ENCODE data around the gene CACNA1G.

CACNA1G gene

DNA sequence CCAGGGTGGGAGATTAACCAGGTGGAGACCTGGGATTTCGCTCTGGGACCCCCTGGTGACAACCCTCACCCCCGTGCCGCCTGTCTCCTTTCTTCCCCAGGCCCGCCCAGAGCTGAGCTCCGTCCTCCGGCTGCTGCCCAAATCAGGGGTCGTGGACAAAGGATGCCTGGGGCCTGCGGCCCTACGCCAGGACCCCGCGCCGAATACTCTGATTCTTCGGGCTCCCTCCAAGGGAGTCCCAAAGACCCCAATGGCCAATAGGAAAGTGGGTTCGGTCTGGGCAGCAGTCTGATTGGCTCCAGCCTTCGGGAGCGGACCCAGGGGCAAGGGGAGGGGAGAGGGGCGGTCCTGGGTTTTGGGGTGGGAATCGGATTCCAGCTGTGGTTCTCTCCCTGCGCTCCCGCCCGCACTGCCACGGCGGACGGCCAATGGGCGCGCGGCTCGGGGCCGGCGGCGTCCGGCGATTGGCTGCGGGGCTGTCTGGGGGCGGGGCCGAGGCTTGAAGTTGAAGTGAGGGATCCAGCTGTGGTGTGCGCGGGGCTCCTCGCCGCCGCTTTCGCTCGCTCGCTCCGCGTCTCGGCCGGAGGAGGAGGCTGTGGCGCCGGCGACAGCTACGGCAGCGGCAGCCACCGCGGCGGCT, at the start of gene CACNA1G:
Gene CACNA1G (plus strand): TSS at position 531 of the 640 bp plus-strand sequence. CDS start 745 bp downstream, outside the sequence.
- TF ChIP-seq, protein P1, sequence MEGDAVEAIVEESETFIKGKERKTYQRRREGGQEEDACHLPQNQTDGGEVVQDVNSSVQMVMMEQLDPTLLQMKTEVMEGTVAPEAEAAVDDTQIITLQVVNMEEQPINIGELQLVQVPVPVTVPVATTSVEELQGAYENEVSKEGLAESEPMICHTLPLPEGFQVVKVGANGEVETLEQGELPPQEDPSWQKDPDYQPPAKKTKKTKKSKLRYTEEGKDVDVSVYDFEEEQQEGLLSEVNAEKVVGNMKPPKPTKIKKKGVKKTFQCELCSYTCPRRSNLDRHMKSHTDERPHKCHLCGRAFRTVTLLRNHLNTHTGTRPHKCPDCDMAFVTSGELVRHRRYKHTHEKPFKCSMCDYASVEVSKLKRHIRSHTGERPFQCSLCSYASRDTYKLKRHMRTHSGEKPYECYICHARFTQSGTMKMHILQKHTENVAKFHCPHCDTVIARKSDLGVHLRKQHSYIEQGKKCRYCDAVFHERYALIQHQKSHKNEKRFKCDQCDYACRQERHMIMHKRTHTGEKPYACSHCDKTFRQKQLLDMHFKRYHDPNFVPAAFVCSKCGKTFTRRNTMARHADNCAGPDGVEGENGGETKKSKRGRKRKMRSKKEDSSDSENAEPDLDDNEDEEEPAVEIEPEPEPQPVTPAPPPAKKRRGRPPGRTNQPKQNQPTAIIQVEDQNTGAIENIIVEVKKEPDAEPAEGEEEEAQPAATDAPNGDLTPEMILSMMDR (conservative IDR thresholded peaks at IDR 0.05), result no peak; the same call in 1 of the 2 replicates
- H3K27ac ChIP-seq, result no peak within 1 kb of the TSS

DNA sequence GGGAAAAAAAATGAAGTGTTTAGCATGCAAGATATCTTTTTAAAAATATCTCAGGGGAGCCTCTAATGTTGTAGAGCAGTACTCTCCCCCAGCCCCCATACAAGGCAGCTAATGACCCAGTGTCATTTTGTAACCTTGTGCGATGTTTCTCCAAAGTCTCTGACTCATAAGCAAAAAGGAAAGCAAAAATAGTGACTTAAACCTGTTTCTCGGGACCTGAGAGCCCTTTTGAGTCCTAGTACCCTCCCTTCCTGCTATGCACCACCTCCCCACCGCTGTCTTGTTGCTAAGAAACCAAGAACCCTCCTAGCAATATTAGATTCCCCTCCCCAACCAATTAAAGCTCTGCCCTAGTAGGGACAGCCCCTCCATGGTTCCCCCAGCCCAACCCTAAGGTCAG, 49.5 kb upstream of the CACNA1G start:
- TF ChIP-seq, protein P1 (conservative IDR thresholded peaks at IDR 0.05), result no peak
- H3K27ac ChIP-seq, result no peak overlapping the region

DNA sequence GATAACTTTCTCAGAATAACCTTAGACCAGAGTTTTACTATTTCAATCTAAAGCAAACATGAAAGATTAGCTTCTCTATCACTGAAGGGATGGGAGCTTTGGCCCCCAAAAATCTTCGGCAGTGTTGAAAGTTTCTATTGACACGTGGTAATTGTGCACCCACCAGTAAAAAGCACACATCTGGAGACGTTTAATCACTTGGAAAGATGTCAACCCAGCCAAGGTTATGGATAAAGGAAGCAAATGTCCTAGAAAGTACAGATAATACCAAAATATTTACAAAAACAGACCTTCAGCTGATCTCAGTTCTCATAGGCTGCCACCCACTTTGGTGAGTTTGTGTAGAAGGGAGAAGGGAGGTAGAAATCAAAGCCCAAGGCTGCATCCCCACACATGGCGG, 47.0 kb upstream of the CACNA1G start:
- TF ChIP-seq, protein P1 (conservative IDR thresholded peaks at IDR 0.05), result no peak
- H3K27ac ChIP-seq, result no peak overlapping the region

DNA sequence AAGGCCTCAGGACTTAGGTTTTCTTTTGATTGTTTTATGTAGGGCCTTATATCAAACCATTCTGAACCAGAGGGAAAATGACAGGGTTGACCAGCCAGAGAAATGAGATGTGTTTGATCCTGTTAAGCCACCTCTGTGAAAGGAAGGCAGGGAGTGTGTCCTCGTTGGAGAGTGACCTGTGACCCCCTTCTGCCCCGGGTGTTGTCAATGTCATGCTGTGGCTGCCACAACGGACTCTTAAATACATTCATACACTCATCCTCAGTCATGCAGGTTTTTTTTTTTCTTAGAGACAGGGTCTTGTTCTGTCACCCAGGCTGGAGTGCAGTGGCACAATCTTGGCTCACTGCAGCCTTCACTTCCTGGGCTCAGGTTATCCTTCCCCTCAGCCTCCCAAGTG, 46.1 kb upstream of the CACNA1G start:
- TF ChIP-seq, protein P1 (conservative IDR thresholded peaks at IDR 0.05), result no peak
- H3K27ac ChIP-seq, result no peak overlapping the region

DNA sequence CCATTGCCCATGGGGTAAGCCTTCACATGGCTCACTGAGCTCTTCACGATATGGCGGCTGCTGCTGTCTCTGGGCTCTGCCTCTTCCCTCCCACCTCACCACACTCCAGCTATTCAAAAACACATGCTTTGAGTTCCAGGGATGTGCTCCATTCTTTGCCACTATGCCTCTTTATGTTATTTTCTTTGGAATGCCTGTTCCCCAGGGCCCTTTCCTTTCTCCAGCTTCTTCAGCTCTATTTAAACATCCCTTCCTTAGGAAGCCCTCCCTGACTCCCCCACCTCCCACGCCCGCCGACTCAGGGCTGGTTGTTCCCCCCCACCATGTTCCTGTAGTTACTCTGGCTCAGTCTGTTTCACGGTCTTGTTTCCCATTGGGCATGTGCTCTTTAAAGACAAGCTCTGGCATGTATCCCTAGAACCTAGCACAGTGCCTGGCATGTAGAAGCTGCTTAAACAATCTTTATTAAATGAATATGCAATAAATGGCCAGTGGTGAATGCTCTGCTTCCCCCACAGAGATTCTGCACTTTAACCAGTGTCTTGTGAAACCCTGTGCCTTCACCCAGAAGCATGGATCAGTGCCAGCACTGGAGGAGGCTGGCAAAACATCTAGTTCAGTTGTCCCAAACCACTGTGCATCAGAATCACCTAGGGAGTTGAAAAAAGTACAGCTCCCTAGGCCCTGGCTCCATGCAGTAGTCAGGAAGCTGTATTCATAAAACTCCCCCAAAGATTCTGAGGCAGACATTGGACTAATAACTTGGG, 45.4 kb upstream of the CACNA1G start:
- no peak overlapping the region for H3K27ac ChIP-seq
- TF ChIP-seq, protein P1 (conservative IDR thresholded peaks at IDR 0.05), result no peak

DNA sequence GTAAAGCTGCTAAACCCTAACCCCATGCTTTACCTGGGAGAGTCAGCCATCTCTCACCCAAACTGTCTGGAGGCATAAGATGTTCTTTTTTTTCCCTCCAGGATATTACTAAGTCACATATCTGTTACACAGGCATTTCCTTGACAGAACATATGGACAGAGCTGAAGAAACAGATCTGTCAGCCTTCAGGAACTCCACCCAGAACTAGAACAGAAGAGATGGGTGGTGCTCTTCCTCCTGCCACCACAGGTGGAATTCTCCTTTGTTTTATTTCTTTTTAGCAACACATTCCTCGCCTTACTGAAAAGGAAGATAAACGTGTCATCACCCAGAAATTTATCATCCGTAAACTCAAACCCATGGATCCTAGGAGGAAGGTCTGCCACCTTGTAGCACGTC, 43.5 kb upstream of the CACNA1G start:
- H3K27ac ChIP-seq, result no peak overlapping the region
- TF ChIP-seq, protein P1 (conservative IDR thresholded peaks at IDR 0.05), result no peak

DNA sequence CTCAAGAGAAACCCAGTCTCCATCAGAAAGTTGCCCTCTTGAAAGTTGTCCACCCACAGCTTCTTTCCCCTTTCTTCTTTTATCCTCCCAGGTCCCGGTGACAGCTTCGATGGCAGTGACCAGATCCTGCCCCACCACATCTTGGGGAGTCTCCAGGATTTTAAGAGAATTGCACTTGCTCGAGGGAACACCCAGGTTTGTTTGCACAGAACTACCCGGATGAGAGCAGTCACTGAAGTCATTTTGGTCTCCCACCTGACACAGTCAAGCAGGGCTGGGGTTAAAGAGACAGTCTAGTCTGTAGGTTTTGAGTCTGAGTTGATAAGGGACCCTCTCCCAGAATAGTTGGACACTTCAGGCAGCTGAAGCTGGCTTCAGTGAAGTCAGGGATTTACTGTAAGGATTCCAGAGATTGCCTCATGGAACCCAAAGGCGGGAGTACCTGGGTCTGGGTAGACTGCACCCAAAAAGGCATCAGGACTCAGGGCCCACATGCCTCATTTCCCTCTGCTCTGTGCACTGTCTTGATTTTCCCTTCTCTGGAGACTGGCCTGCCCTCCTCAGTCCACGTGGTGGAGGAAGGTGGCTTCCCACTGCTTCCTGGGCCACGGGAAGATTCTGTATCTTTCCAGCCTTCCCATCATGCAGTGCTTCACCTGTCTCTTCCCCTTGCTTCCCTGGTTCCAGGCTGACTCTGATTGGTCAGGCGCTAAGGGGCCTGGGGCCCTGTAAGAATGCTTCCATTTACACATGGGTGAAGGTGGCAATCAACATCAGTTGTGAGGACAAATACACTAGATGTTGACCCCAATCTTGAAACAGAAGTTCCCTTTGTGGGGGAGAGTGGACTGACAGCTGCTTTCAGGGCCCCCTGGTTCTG, 42.8 kb upstream of the CACNA1G start:
- no peak overlapping the region for H3K27ac ChIP-seq
- TF ChIP-seq, protein P1 (conservative IDR thresholded peaks at IDR 0.05), result no peak

Data from VCaP (cell line).